HFF-Myc (cell line): ENCODE data around the gene KIF2C.
A peak's percentile ranks its signal among the peaks of the same experiment; 100 is the strongest.

Experiments
- DNase-seq: peaks from one replicate; pipeline ENCODE4 v3.0.0-alpha.2; 2011; ENCODE audit warnings: low read depth; ENCODE audit errors: extremely low read depth
- H3K4me3 ChIP-seq: replicated peaks from 2 replicates; pipeline ENCODE4 v1.5.1; 2011; ENCODE audit warnings: low read depth, mild to moderate bottlenecking, control low read depth, low read length
- TF ChIP-seq, protein P1 (sequence below): IDR thresholded peaks from 2 replicates; pipeline ENCODE4 v1.5.1; 2012; ENCODE audit warnings: mild to moderate bottlenecking, low read depth, low read length, control low read depth; ENCODE audit errors: missing control alignments

The KIF2C gene

DNA sequence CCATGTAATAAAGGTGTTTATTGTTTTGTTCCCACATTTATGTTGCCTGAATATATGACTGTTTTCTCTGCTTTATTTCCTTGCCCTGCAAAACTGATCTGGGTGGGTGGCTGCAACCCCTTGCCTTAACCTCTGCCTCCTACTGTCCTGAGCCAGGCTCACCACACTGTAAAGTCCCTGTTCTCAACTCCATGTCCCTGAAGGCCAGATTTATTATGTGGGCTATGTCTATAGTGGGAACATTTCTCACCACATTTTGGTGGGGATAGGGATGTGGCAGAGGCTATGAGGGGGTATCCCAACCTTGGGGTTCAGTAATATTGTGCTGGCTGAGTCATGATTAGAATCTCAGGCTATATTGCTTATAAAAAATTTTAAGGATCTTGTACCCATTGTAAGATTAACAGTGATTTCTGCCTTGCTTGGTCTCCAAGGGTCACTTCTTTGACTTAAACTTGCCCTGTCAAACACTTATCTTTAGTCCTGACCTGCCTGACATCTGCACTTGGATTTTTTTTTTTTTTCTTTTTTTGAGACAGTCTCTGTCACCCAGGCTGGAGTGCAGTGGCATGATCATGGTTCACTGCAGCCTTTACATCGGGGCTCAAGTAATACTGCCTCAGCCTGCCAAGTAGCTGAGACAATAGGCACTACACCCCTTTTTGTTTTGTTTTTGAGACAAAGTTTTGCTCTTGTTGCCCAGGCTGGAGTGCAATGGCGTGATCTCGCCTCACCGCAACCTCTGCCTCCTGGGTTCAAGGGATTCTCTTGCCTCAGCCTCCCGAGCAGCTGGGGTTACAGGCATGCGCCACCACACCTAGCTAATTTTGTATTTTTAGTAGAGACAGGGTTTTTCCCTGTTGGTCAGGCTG, 39.3 kb downstream of the KIF2C start:
- DNase-seq, result no peak
- TF ChIP-seq, protein P1, sequence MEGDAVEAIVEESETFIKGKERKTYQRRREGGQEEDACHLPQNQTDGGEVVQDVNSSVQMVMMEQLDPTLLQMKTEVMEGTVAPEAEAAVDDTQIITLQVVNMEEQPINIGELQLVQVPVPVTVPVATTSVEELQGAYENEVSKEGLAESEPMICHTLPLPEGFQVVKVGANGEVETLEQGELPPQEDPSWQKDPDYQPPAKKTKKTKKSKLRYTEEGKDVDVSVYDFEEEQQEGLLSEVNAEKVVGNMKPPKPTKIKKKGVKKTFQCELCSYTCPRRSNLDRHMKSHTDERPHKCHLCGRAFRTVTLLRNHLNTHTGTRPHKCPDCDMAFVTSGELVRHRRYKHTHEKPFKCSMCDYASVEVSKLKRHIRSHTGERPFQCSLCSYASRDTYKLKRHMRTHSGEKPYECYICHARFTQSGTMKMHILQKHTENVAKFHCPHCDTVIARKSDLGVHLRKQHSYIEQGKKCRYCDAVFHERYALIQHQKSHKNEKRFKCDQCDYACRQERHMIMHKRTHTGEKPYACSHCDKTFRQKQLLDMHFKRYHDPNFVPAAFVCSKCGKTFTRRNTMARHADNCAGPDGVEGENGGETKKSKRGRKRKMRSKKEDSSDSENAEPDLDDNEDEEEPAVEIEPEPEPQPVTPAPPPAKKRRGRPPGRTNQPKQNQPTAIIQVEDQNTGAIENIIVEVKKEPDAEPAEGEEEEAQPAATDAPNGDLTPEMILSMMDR, result no peak
- H3K4me3 ChIP-seq, result peak overlapping the region; percentile 100

DNA sequence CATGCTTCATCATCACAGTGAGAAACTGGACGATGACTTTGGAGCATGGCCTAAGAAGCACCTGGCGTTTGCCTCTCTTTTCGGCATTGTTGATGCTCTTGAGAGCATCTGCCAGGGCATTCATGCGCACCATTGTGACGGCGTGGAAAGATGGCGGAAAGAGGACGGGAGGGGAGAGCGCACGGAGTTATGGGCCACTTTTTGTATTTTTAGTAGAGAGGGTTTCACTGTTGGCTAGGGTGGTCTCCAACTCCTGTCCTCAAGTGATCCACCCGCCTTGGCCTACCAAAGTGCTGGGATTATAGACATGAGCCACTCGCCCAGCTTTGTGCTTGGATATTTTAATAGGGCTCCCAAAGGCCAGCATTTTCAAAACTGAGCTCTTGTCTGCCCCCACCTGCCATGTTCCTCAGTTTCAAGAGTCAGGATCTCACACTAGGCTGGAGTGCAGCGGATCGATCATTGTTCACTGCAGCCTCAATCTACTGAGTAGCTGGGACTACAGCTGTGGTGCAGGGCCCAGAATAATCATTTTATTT, 41.0 kb downstream of the KIF2C start:
- H3K4me3 ChIP-seq, result no peak overlapping the region
- TF ChIP-seq, protein P1, result no peak
- no peak for DNase-seq

DNA sequence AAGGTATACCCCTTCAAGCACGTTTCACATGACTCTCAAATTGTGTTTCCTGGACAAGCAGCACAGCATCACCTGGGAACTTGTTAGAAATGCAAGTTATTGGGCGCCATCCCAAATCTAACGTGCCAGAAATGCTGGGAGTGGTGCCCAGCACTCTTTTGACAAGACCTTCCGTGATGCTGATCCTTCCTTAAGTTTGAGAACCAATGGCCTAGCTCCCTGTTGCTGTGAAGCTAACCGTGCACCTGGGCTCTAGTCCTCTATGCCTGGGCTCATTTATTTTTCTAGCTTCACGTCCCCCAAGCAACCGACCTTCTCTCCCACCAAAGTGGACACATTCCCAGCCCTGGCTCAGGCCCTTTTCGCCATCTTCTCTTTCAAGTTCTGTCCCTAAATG, 44.1 kb downstream of the KIF2C start:
- TF ChIP-seq, protein P1, result no peak
- no peak for DNase-seq
- H3K4me3 ChIP-seq, result peak overlapping the region; percentile 15

DNA sequence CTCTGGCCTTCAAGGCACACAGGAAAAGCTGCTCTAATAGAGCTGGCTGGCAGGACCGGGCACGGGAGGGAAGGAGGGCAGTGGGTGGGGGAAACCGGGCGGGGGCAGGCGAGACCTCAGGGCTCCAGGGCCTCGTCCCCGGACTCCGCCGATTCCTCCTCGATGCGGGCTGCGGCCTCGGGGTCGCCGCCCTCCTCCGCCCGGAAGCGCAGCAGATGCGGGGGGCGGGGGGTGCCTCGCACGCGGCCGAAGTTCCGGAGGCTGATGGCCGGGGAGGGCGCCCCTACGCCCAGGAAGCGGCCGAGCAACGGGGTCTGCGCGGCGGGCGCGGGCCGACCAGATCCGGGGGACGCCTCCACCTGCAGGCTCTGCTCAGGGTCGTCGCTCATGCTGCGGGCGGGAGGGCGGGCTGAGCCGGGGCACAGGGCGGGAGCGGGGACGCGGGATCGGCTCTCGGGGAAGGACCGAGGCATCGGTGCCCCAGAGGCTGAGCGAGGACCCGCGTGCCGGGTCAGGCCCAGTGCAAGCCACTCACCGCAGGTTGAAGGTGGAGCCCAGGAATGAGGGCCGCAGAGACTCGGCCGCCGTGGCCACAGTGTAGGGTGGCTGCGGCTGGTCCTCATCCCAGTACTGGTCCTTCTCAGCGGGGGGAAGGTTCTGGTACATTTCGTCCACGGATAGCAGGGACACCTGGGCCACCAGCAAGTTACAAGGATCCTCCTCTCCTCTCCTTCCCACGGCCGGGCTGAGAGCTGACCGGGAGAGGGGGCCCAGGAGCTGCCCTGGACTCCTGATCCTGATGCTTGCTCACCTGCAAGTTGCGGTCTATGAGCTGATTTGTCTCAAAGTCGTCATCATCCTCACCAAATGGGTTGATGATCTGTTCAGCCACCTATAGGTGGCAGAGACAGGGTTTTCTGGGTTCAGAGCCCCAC, 44.7 kb downstream of the KIF2C start:
- no peak for DNase-seq
- TF ChIP-seq, protein P1, result no peak
- H3K4me3 ChIP-seq, result peak overlapping the region; percentile 15

DNA sequence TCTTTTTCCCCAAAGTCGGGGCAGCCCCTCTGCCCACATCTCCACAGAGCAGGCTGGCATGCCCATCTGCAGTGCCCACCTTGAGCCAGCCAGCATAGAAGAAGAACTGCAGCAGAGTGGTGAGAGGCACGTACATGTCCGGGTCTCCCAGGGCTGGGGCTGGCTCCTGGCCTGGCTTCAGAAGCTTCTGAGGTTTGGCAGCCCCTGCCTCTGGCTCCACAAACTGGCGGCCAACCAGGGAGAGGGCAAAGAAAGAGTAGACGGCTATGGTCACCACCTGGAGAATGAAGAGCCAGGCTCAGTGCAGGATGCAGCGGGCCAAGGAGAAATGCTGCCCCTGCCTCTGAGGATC, 45.4 kb downstream of the KIF2C start:
- TF ChIP-seq, protein P1, result no peak
- DNase-seq, result no peak
- no peak overlapping the region for H3K4me3 ChIP-seq

DNA sequence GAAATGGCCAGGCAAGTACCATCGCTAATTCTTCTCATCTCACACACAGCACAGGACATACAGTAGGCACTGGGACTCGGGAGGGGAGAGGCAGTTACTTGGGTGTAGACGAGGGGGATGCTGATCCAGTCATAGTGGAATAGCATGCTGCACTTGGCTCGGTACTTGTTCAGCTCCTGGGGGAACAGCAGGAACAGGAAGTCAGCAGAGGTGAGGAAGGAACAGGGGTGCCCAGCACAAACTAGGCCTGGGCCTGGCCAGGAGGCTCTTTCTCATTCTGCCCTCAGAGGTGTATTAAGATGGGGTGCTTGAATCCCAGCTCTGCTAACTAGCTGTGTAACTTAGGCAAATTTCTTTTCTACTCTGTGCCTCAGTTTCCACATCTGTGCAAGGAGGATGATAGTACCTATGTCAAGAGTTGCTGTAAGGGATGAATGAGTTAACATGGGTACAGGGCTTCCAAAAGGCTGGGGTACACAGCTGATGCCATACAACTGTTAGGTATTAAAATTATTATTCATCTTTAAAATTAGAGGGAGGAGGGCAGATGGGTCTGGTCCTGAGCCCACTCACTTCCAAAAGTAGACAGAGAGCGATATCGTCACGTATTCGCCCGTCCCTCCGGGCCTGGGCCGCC, 46.0 kb downstream of the KIF2C start:
- TF ChIP-seq, protein P1, result no peak
- no peak for DNase-seq
- peak overlapping the region; percentile 44 for H3K4me3 ChIP-seq
